HepG2 (cell line): ENCODE data around the gene GP1BA. TPM values are rescaled to one million over a fixed set of nuclear protein-coding genes. Genes with fewer than 3 reads are reported as not detected.

Source experiments
- ATAC-seq: fragments of 200-7000 bp; cut with Tn5 transposase; 3 replicates; pipeline ENCODE4 v1.9.1; 2020; ENCODE audit warnings: mild to moderate bottlenecking, moderate library complexity
- BruUV-seq: library from RNA; stranded (reverse); fragments of 400-500 nt; replicated peaks from 2 replicates; lab custom pipeline; 2021; lab: Mats Ljungman, UMichigan
- CTCF ChIA-PET: fragments of 300-600 bp; formaldehyde crosslinking; extraction: SDS; loops from one replicate; lab custom pipeline; 2021; ENCODE audit warnings: low total read pairs, inconsistent platforms, low intra/inter-chr PET ratio; lab: Yijun Ruan, JAX
- POLR2A ChIA-PET: fragments of 350-600 bp; sonication (Branson Sonifier 250); formaldehyde crosslinking; loops from one replicate; lab custom pipeline; 2020; ENCODE audit warnings: antibody characterized with exemption, inconsistent platforms; lab: Yijun Ruan, JAX
- DNase-seq: peaks from one replicate; pipeline ENCODE4 v3.0.0-alpha.2; 2015; ENCODE audit warnings: low spot score
- FAIRE-seq: peaks from 3 replicates; lab custom pipeline; 2011; peaks lifted over from hg19 to GRCh38; lab: Jason Lieb, UNC
- H2AFZ ChIP-seq: one replicate; pipeline ENCODE4 v1.6.1; 2011; ENCODE audit warnings: low read length, inconsistent platforms
- H3K27ac ChIP-seq: fragments of 300-600 bp; 3 replicates; pipeline ENCODE4 v1.8.0; 2011; ENCODE audit warnings: mixed run types, mild to moderate bottlenecking, mixed read lengths, low read length, inconsistent platforms; ENCODE audit not compliant: insufficient read depth; ENCODE audit errors: extremely low read length
- H3K27me3 ChIP-seq, 2 experiments: fragments of 200-600 bp in 1 of 2; 2 replicates in 1 of 2; 3 replicates in 1 of 2; pipeline versions ENCODE4 v1.6.0 to v1.8.0; 2011; ENCODE audit warnings: low read length in 2 of 2, mild to moderate bottlenecking in 2 of 2, moderate library complexity in 2 of 2, inconsistent platforms in 1 of 2; ENCODE audit not compliant: insufficient read depth in 2 of 2, control insufficient read depth in 1 of 2
- H3K36me3 ChIP-seq, 2 experiments: fragments of 200-600 bp in 1 of 2; replicated peaks in 1 of 2; 2 replicates in 1 of 2; 3 replicates in 1 of 2; pipeline versions ENCODE4 v1.5.1 to v1.8.0; 2011; ENCODE audit warnings: low read length in 2 of 2, inconsistent platforms in 1 of 2; ENCODE audit not compliant: insufficient read depth in 2 of 2, control insufficient read depth in 1 of 2
- H3K4me1 ChIP-seq: 2 replicates; pipeline ENCODE4 v1.5.1; 2012; ENCODE audit warnings: low read length, inconsistent platforms; ENCODE audit not compliant: insufficient read depth
- H3K4me2 ChIP-seq: 2 replicates; pipeline ENCODE4 v1.6.0; 2011; ENCODE audit warnings: low read depth, low read length, inconsistent platforms
- H3K4me3 ChIP-seq, 3 experiments: fragments of 200-600 bp in 1 of 3; sonication (generic), shearing (Covaris generic) in 1 of 3; replicated peaks in 1 of 3; 2 replicates each; pipeline ENCODE4 v1.5.1; 2011 to 2016; ENCODE audit warnings: low read length in 3 of 3, inconsistent platforms in 2 of 3, low read depth in 2 of 3, mild to moderate bottlenecking in 2 of 3, control low read depth in 1 of 3, mixed read lengths in 1 of 3; ENCODE audit not compliant: insufficient read depth in 1 of 3
- H3K79me2 ChIP-seq: one replicate; pipeline ENCODE4 v1.6.1; 2011; ENCODE audit warnings: low read length, inconsistent platforms; ENCODE audit not compliant: insufficient read depth
- H3K9ac ChIP-seq: 2 replicates; pipeline ENCODE4 v1.6.0; 2011; ENCODE audit warnings: mild to moderate bottlenecking, low read depth, low read length, inconsistent platforms; ENCODE audit not compliant: insufficient read depth
- H3K9me3 ChIP-seq: 2 replicates; pipeline ENCODE4 v1.5.1; 2012; ENCODE audit warnings: mild to moderate bottlenecking, low read length
- H4K20me1 ChIP-seq: 2 replicates; pipeline ENCODE4 v1.6.0; 2011; ENCODE audit warnings: inconsistent platforms, mild to moderate bottlenecking, low read length, moderate library complexity; ENCODE audit not compliant: insufficient read depth
- AGO2 ChIP-seq: fragments of 200-400 bp; formaldehyde crosslinking; optimal IDR thresholded peaks from 2 replicates; pipeline ENCODE3; 2017; ENCODE audit warnings: mild to moderate bottlenecking, low read depth, low read length, moderate library complexity
- CC2D1A ChIP-seq: sonication (generic); formaldehyde crosslinking; IDR thresholded peaks from 2 replicates; pipeline ENCODE4 v1.8.1; 2023; ENCODE audit warnings: mild to moderate bottlenecking, missing genetic modification reagents
- HBP1 ChIP-seq: IDR thresholded peaks from 2 replicates; pipeline ENCODE4 v1.6.1; 2016; ENCODE audit warnings: low read depth, control low read depth
- WGBS: methylation state at CpG from one replicate; pipeline ENCODE4 v1.1.6; 2017; ENCODE audit warnings: low lambda C conversion rate; 5-methylcytosine and 5-hydroxymethylcytosine counted together
- in situ Hi-C: cut with HindIII; loops from 2 replicates; pipeline ENCODE4 v1.10.0; 2017; ENCODE audit warnings: low pct_unique_long_range_greater_than_20kb; ENCODE audit not compliant: extremely low pct_ligation_motif_present
- intact Hi-C: fragments of 100-400 bp; cut with micrococcal nuclease; formaldehyde crosslinking; loops from one replicate; pipeline ENCODE4 v1.10.0; 2022; ENCODE audit not compliant: unreplicated experiment
- polyA plus RNA-seq, 8 experiments: library from polyadenylated mRNA; depleted of rRNA in 3 of 8; stranded (reverse) in 7 of 8; unstranded in 1 of 8; fragments of >200 nt; fragmentation: Illumina TruSeq in 4 of 8; extraction: Trizol in 4 of 8; gene quantifications; 2 replicates each; pipeline versions ENCODE4 v1.2.1 to v1.2.3, GENCODE V29; 2011 to 2016; ENCODE audit warnings: low read depth in 4 of 8, missing spikeins in 1 of 8, mixed read lengths in 1 of 8; ENCODE audit not compliant: insufficient read depth in 1 of 8
- total RNA-seq, 5 experiments: library from RNA; depleted of rRNA; stranded (reverse); fragments of >200 nt; fragmentation: Illumina TruSeq; extraction: Trizol; gene quantifications; 2 replicates each; pipeline ENCODE4 v1.2.3, GENCODE V29; 2016; ENCODE audit warnings: low read depth in 1 of 5

Gene GP1BA
- total and polyA plus RNA-seq, 2 of the 13 experiments (the other 11 are each of a cell fraction or from before 2014, with no cell fraction given): not detected

GRCh38 chr17:4891411-4892410 lies 40.4 kb upstream of the GP1BA start:
- Histone ChIP-seq H3K36me3 (peaks cover 35 to 79% of the 10 kb centered on the region in 2 experiments; a peak in 4 of 5 replicates), H2AFZ (no peak overlapping the region), H3K4me1 (no peaks in the 10 kb centered on the region), H3K9me3 (no peaks in the 10 kb centered on the region), H4K20me1 (no peaks in the 10 kb centered on the region), H3K27me3 (no peaks in the 10 kb centered on the region), H3K4me2 (no peak overlapping the region), H3K27ac (no peak overlapping the region), H3K4me3 (no peak overlapping the region), H3K79me2 (no peaks in the 10 kb centered on the region), H3K9ac (no peak overlapping the region)
- 94% methylated on average over 26 of the region's 42 CpGs for WGBS
- no TSS peak for BruUV-seq
- ATAC-seq (no peak), DNase-seq (no peak), FAIRE-seq (no peak)
- in situ Hi-C loops: loop anchor here (10.0 kb wide), 1 partner anchor 337 kb away; the partner anchor contains the start of gene MYBBP1A
- TF ChIP-seq AGO2 (peak; percentile 60), HBP1 (CRISPR knock-in tag) (no peak), CC2D1A (CRISPR knock-in tag) (no peak)
- intact Hi-C loops: no loop called here
- CTCF ChIA-PET: no interaction called here
- POLR2A ChIA-PET: no interaction called here
